GM18951 (cell line): ENCODE data around the gene KDM1B.
"Not testable (repeated sequence)": the region's sequence is repeated elsewhere in the genome, so short reads cannot be mapped to it uniquely, and the experiment has no call there.

Experiments used
- POLR2A ChIP-seq: IDR thresholded peaks from 4 replicates; pipeline ENCODE4 v1.6.1; 2011; ENCODE audit warnings: mild to moderate bottlenecking; ENCODE audit not compliant: insufficient read length, insufficient read depth; ENCODE audit errors: extremely low read depth
- in situ Hi-C: fragments of 300-500 bp; cut with MboI; formaldehyde crosslinking; loops from one replicate; pipeline ENCODE4 v1.12.0; 2022; ENCODE audit warnings: low sequenced_read_pairs, mixed read lengths, inconsistent platforms; ENCODE audit not compliant: unreplicated experiment

Gene KDM1B

DNA sequence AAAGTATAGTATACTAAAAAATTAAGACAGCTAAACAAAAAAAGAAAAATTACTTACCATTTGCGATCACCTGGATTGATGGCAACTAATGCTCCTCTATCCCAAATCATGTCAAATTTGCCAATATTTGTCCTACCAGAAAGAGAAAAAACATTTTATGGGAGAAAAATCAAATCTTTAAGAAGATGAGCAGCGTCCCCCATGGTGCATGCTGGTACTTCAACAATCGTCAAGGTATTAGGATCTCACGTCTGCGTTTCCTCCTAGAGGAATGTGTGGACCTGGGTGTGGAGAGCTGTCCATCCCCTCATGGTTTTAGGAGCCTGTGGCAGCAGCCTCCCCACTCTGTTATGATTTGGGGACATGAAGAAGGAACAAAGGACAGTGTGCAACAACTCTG is 16.3 kb upstream of the KDM1B start:
- in situ Hi-C loops = no loop called here

DNA sequence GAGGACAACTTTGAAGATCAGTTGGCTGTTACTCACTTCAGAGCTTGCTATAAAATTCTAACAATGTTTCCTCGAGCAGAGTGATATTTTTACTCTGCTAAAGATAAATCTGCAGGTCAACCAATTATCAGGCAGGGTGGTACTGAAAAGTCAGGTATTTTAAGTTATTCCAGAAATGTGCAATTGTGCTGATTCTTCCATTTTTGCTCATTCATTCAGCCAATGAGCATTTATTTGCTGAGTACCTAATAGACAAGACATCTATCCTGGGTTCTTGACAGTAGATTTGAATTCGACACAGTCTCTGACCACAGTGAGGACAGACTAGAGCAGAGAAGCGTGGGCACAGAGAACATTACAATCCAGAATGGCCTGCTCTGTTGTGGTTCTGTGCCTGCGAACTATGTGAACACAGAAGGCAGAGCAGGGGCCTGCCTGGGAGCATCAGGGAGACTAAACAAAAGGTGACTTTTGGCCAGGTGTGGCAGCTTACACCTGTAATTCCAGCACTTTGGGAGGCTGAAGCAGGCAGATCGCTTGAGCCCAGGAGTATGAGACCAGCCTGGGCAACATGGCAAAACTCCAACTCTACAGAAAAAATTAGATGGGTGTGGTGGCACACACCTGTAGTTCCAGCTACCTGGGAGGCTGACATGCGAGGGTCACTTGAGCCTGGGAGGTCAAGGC is 15.1 kb upstream of the KDM1B start:
- no peak for TF ChIP-seq POLR2A
- in situ Hi-C loops = no loop called here

More for the DNA sequence above, 16.3 kb upstream of the KDM1B start:
- no peak for TF ChIP-seq POLR2A

DNA sequence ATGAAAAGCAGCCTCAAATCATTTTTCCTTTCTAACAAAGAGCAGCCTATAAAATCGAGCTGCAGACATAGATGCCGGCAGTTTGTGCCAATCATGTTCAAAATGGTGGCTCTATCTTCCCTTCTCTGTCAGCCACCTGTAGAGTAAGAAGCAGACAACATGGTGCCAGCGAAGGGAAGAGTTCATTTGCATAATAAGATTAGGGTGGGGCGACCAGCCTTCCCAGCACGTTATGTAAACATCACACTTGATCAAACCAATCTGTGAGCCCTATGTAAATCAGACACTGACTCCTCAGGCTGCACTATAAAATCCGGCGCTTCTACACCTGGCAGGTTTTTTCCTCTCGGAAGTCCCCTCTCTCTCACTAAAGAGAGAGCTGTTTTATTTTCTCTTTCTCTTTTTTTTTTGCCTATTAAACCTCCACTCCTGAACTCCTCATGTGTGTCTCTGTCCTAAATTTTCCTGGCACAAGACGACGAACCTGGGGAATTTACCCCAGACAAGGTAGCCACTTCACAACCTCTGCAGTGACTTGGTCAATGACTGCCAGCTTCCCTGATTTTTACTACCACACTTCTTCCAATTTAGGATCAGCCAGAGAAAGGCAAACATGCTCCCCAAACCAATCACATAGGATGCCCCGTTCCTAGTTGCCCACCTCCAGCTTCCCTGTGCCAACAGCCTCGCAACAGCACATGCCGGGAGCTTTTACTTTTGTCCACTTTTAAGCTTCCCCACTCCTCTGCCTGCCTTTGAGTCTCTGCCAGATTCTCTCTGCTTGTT is 13.2 kb upstream of the KDM1B start:
- in situ Hi-C loops = no loop called here
- no peak for TF ChIP-seq POLR2A

DNA sequence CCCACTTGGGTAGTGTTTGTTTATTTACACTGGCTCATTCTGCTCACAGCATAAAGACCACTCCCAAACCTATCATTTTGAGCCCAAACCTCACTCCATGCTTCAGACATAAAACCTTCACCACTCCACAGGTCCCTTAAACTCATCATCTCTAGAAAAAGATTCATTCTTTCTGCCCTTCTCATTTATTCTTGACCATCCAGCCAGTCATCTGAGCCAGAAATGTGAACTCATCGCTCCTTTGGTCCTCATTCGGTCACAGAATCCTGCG is 12.7 kb upstream of the KDM1B start:
- no peak for TF ChIP-seq POLR2A
- in situ Hi-C loops = no loop called here

DNA sequence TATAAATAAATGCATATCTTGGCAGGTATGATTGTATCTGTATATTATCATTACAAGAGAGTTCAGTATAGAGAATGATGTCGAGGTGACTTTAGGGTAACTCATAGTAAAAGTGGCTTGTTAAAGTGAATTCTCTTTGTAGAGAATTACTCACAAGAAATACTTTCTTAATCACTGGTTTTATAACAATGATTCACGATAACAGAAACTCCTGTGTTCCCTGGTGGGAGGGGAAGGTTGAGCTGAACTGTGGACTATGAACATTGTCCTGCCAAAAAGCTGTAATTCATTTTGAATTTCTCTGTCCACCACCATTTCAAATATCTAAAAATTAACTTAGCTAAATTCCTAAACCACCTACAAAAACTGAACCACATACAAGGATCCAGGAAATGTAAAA is 8.1 kb upstream of the KDM1B start:
- in situ Hi-C loops = no loop called here
- no peak for TF ChIP-seq POLR2A

DNA sequence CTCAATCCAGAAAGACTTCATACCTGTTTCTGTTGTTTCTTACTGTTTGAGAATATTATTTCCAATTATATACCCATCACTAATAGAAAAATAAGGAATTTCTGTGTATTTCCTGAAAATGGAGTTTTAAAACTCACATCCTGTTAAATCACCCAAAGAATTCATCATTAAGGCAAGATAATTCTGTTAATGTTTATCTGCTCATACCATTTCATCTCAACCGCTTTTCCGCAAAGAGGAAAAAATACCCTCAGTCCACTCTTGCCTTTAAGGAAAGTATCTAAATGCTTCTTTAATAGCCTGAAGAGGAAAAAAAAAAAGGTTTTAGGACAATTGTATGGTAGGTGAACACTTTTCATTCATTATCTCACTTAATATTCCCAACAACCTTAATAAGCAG is 7.6 kb upstream of the KDM1B start:
- no peak for TF ChIP-seq POLR2A
- in situ Hi-C loops = no loop called here

DNA sequence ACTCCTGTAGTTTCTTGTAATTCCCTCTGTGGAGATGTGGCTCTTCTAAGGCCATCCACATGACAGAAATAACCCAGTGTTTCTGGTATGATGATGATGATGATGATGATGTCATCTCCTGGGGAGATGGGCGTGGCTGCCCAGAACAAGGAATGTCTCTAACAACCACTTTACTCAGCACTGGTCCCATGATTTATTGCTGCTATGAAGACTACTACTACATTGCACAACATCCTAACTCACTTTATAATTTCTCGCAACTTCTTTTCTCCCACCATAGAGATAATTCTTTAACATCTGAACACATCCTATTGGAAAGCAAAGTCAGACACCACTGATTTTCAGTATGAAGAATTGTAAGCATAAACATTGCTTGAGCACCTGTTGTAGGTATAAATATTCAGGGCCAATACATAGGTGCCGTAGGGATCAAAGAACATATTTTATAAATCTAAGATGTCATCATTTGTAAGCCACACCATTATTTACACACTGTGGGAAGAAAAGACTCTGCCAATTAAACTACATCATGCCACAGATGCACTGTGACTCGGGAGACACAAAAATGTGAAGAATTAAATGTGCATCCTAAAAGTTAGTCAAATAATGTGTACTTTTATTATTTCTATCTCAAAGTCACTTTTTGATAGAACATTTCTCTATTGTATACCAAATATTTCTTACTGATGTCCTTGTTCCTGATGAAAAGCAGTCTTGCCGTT is 6.8 kb upstream of the KDM1B start:
- in situ Hi-C loops = no loop called here
- no peak for TF ChIP-seq POLR2A

DNA sequence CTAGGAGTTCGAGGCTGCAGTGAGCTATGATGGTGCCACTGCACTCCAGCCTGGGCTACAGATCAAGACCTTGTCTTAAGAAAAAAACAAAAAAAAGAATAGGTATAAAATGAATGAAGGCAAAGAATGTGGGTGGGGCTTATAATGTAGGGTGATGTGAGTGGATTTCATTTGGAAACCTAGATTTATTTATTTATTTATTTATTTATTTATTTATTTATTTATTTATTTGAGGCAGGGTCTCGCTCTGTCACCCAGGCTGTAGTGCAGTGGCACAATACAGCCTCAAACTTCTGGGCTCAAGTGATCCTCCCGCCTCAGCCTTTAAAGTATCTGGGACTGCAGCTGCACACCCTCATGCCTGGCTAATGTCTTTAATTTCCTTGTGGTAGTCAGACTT is 3.8 kb upstream of the KDM1B start:
- in situ Hi-C loops = not testable (repeated sequence)

DNA sequence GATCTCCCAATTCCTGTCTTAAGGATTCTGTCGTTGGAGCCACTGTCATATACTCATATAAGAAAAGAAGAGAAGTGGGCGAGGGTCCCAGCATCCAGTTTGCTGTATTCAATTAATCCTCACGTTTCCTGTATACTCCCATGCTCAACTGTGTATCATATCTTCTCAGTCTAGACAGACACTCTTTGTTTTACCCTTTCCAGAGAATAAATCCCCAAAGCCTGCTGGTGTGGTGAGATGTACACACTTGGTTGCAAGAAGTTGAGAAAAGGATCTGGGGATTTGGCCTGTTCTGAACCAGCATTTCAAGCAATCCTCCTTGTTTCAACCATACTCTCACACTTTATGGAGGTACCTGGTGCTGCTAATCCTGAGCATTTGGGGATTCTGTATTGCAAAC is 3.4 kb upstream of the KDM1B start:
- in situ Hi-C loops = no loop called here
- no peak for TF ChIP-seq POLR2A

DNA sequence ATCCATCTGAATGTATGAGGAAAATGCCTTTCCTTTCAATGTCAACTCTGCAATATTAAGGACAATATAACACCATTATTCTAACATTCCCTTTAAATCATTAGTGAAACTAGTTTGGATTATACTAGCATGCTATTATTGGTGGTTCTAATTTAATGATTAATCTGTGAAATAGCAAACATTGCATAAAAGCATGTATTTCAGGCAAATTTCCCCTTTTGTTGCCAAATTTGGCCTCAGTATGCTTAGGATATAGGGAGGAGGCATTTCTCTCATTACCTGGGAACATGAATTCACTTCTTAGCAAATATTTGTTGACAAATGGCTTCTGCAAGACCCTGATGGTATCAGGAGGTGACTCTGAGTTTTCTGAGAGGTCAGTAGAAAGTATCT is 1.9 kb upstream of the KDM1B start:
- TF ChIP-seq POLR2A = no peak

DNA sequence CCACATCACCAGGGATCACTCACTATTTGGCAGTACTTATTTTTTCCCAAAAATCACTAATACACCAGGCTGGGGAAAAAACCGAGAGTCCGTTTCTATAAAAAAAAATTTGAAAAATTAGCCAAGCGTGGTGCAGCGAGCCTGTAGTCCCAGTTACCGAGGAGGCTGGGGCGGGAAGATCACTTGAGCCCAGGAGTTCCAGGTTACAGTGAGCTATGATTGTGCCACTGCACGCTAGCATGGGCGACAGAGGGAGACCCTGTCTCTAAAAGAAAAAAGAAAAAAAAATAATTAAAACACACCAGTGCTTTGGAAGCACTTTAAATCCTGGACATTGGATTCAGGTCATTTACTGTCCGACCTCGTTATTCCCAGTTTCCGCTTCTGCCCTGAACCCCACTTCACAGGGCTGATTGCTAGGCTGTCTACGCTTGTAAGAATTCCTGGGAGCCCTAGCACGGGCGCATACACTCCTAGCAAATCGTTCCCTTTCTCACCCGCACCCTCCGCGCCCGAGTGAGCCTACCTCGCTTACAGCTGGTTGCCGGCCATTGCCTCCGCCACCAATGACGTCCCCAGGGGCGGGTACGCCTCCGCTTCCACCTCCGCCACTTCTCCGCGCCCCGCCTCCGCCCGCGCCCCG is 594 bp upstream of the KDM1B start, which contains the start of gene TPMT:
TPMT (minus strand) TSS at position 571 of the 643 bp plus-strand sequence. CDS start 5,950 bp downstream, outside the sequence.
- in situ Hi-C loops = no loop called here
- peak; percentile 49 for TF ChIP-seq POLR2A

More for the DNA sequence above, 1.9 kb upstream of the KDM1B start:
- in situ Hi-C loops = no loop called here

DNA sequence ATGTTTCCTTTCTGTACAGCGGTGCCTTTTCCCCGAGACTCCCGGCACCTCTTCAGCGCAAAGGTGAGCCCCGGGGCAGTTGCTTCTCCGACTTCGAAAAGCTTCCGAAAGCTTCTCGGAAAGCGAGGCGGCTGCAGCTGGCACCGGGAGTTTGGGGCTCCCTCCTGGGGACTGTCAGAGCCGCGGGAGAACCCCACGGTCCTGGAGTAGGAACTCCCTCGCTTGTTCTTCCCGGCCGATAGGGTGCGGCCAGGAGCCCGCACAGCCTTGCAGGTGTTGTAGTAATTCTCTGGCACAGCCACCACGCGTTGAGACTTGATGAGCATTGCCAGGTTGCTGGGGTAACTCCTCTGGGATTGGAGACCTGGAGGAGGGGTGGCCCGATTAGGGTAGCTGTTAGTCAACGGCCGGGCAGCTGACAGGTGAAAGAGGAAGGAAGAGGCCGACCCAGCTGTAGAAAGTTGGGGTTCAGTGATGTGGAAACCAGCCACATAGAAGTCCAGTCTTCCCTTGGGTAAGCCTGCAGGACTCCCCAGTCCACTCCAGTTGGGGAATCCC is 721 bp downstream of the KDM1B start:
- no peak for TF ChIP-seq POLR2A
- in situ Hi-C loops = no loop called here

DNA sequence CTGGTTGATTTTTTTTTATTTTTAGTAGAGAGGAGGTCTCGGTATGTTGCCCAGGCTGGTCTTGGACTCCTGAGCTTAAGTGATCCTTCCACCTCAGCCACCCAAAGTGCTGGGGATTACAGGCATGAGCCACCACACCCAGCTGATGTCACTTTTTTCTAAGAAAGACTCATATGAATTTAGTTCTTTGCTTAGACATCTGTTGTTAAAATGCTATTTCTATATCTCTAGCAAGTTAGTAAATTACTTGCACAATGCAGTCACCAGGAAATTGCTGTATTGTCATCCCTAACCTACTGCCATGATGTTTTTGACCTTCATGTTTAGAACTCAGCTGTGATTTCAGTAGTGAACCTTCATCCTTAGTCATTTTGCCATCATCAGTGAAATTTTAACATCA is 5.7 kb downstream of the KDM1B start:
- in situ Hi-C loops = no loop called here
- no peak for TF ChIP-seq POLR2A

DNA sequence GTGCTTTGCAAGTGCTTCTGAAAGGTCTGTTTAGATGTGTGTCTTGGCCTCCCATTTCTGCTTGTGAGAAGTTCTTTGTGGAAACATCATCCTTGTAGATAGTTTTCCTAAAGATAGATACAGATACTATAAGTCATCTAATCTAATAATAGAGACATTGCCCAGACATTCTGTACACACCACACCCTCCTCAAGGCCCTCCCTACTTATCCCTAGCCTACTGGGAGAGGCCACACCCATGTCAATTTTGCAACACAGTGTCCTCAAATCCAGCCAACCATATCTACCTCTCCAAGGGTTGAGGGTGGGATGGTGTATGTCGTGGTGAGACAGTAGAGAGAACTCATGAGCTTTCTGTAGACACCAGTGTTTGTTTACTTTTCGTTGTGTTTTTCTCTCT is 6.2 kb downstream of the KDM1B start:
- in situ Hi-C loops = no loop called here
- no peak for TF ChIP-seq POLR2A

DNA sequence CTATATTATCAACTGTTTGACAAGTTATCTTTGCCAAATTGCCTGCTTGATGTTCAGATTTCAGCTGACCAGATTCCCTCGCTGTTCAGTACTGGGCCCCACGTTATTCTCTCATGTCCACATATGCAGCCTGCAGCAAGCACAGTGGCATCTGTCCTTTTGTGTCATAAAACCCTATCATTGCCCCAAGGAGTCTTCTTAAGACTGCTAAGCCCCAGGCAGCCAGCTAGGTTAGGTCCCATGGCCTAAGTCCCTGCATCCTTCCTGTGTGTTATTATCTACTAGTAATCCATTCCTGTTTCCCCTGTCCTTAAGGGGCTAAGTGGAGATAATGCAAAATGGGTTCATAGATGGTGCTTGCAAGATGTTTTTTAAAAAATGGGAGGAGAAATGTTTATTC is 7.2 kb downstream of the KDM1B start:
- no peak for TF ChIP-seq POLR2A
- in situ Hi-C loops = no loop called here
